DOHH2 (cell line): ENCODE data around the gene HSPG2.
A peak's percentile ranks its signal among the peaks of the same experiment; 100 is the strongest.

Experiments used
- H3F3A ChIP-seq: fragments of 200-600 bp; sonication (generic), shearing (Covaris generic); 2 replicates; pipeline ENCODE4 v1.6.0; 2016; ENCODE audit warnings: antibody characterized with exemption, mild to moderate bottlenecking; ENCODE audit not compliant: control insufficient read depth, insufficient read depth
- H3K27ac ChIP-seq: fragments of 200-600 bp; sonication (generic); 2 replicates; pipeline ENCODE4 v1.5.1; 2014; ENCODE audit warnings: low read depth, mild to moderate bottlenecking, low read length, moderate library complexity
- H3K27me3 ChIP-seq: fragments of 200-600 bp; sonication (generic); 2 replicates; pipeline ENCODE4 v1.6.1; 2014; ENCODE audit warnings: mild to moderate bottlenecking, low read length, mixed read lengths; ENCODE audit not compliant: control insufficient read depth
- H3K36me3 ChIP-seq: fragments of 200-600 bp; sonication (generic); 2 replicates; pipeline ENCODE4 v1.6.1; 2014; ENCODE audit warnings: mild to moderate bottlenecking, low read length, moderate library complexity, mixed read lengths; ENCODE audit not compliant: control insufficient read depth
- H3K4me1 ChIP-seq: fragments of 200-600 bp; sonication (generic); 2 replicates; pipeline ENCODE4 v1.6.1; 2014; ENCODE audit warnings: mild to moderate bottlenecking, low read length, mixed read lengths; ENCODE audit not compliant: control insufficient read depth
- H3K4me2 ChIP-seq: fragments of 200-600 bp; sonication (generic); 2 replicates; pipeline ENCODE4 v1.6.0; 2014; ENCODE audit warnings: mild to moderate bottlenecking, low read length, moderate library complexity
- H3K4me3 ChIP-seq: fragments of 200-600 bp; sonication (generic); 2 replicates; pipeline ENCODE4 v1.5.1; 2014; ENCODE audit warnings: mild to moderate bottlenecking, low read length, mixed read lengths
- H3K79me2 ChIP-seq: fragments of 200-600 bp; sonication (generic); 2 replicates; pipeline ENCODE4 v1.6.1; 2014; ENCODE audit warnings: mild to moderate bottlenecking, low read length, mixed read lengths; ENCODE audit not compliant: control insufficient read depth
- H3K9me2 ChIP-seq: fragments of 200-600 bp; sonication (generic); replicated peaks from 2 replicates; pipeline ENCODE4 v1.6.1; 2014; ENCODE audit warnings: mild to moderate bottlenecking, low read length, mixed read lengths; ENCODE audit not compliant: control insufficient read depth
- H3K9me3 ChIP-seq: fragments of 200-600 bp; sonication (generic); 2 replicates; pipeline ENCODE4 v1.6.1; 2014; ENCODE audit warnings: antibody characterized with exemption, low read length, mixed read lengths; ENCODE audit not compliant: control insufficient read depth, insufficient read depth
- H4K20me1 ChIP-seq: fragments of 200-600 bp; sonication (generic); 2 replicates; pipeline ENCODE4 v1.6.0; 2014; ENCODE audit warnings: low read depth, mild to moderate bottlenecking, antibody characterized with exemption, low read length, moderate library complexity; ENCODE audit not compliant: control insufficient read depth, insufficient read depth
- EZH2phosphoT487 ChIP-seq: fragments of 200-600 bp; sonication (generic); IDR thresholded peaks from 2 replicates; pipeline ENCODE4 v1.6.1; 2017; ENCODE audit warnings: borderline replicate concordance, mild to moderate bottlenecking, antibody characterized with exemption, low read length, moderate library complexity, mixed read lengths
- TF ChIP-seq, protein P1 (sequence below): fragments of 200-600 bp; sonication (generic); IDR thresholded peaks from one replicate; pipeline ENCODE4 v1.5.1; 2014; ENCODE audit warnings: antibody characterized with exemption, mild to moderate bottlenecking, low read depth, low read length; ENCODE audit not compliant: poor library complexity, severe bottlenecking

The HSPG2 gene

DNA sequence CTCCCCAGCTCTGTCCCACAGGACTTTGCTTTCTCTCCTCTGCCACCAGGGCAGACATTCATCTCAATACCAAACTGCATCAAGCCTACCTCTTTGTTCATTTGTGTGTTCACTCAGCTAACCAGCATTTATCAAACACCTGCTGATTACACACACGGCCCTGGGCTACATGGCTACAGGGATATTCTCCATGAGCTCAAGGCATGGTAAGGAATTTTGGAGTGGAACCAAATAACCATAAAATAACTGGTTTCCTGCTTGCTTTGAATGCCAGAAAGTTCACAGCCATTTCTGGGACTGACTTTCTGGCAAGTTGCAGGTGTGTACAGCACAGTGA, 70.4 kb downstream of the HSPG2 start:
- H3K4me2 ChIP-seq: no peak overlapping the region
- H3K4me1 ChIP-seq: no peaks in the 10 kb centered on the region
- H3K36me3 ChIP-seq: no peaks in the 10 kb centered on the region
- H3K79me2 ChIP-seq: no peaks in the 10 kb centered on the region
- TF ChIP-seq, protein P1, sequence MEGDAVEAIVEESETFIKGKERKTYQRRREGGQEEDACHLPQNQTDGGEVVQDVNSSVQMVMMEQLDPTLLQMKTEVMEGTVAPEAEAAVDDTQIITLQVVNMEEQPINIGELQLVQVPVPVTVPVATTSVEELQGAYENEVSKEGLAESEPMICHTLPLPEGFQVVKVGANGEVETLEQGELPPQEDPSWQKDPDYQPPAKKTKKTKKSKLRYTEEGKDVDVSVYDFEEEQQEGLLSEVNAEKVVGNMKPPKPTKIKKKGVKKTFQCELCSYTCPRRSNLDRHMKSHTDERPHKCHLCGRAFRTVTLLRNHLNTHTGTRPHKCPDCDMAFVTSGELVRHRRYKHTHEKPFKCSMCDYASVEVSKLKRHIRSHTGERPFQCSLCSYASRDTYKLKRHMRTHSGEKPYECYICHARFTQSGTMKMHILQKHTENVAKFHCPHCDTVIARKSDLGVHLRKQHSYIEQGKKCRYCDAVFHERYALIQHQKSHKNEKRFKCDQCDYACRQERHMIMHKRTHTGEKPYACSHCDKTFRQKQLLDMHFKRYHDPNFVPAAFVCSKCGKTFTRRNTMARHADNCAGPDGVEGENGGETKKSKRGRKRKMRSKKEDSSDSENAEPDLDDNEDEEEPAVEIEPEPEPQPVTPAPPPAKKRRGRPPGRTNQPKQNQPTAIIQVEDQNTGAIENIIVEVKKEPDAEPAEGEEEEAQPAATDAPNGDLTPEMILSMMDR: no peak
- no peak for TF ChIP-seq EZH2phosphoT487
- H3K9me3 ChIP-seq: no peaks in the 10 kb centered on the region
- no peaks in the 10 kb centered on the region for H3K9me2 ChIP-seq
- H3K27ac ChIP-seq: no peak overlapping the region
- H3F3A ChIP-seq: no peaks in the 10 kb centered on the region
- no peaks in the 10 kb centered on the region for H3K27me3 ChIP-seq
- H4K20me1 ChIP-seq: no peaks in the 10 kb centered on the region
- no peak overlapping the region for H3K4me3 ChIP-seq

DNA sequence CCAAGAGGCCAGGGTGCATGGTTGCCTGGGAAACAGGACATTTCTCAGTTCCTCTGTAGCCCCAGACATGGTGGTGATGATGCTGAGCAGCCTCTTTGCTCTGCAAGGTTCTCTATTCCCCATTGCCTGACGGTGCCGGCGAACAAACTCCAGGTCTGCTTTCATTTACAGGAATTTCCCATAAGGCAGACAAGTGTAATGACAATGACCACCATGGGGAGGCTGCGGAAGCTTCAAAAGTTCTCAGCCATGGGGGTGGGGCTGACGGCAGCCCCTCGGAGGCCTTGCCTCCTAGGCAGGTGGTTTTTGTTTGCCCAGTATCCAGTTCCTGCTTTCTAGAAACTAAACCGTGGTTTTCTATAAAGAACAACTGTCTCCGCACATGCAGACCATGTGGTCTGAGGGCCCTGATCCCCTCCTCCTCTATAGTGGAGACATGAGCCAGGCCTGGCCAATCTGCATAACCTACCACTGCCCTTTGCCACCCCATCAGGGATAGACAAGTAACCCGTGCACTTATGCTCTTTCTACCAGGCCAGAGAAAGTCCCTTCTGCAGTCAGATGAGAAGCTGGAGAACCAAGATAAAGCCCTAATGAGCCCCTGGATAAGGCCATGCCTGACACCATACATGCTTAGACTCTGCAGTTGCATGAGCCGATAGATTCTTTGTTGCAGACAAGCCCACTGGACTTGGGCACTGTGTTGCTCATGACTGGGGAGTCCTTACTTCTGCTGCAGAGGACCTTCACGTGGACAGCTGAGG, 71.0 kb downstream of the HSPG2 start:
- no peaks in the 10 kb centered on the region for H3K79me2 ChIP-seq
- TF ChIP-seq, protein P1: peak; percentile 9
- TF ChIP-seq EZH2phosphoT487: no peak
- no peaks in the 10 kb centered on the region for H3F3A ChIP-seq
- no peaks in the 10 kb centered on the region for H4K20me1 ChIP-seq
- no peaks in the 10 kb centered on the region for H3K36me3 ChIP-seq
- H3K9me3 ChIP-seq: no peaks in the 10 kb centered on the region
- H3K4me3 ChIP-seq: no peak overlapping the region
- H3K27me3 ChIP-seq: no peaks in the 10 kb centered on the region
- no peaks in the 10 kb centered on the region for H3K4me1 ChIP-seq
- no peak overlapping the region for H3K4me2 ChIP-seq
- H3K27ac ChIP-seq: no peak overlapping the region
- no peaks in the 10 kb centered on the region for H3K9me2 ChIP-seq

DNA sequence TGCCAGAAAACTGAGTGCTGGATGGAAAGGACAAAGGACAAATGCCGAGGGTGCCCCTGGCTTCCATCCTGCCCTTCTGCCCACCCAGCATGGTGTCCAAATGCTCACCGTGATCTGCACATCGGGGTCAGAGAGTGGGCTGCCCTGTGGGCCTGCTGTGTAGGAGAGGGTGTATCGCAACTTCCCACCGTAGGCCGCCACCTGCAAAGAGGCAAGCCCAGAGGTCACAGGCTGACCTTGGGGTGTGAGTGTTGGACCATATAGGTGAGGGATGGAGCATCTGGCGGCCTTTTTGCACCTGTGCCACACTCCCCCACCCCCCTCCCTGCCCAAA, 71.5 kb downstream of the HSPG2 start:
- Histone ChIP-seq H3K79me2 (no peaks in the 10 kb centered on the region), H3F3A (no peaks in the 10 kb centered on the region), H3K4me1 (no peaks in the 10 kb centered on the region), H3K36me3 (no peaks in the 10 kb centered on the region), H3K9me3 (no peaks in the 10 kb centered on the region), H3K9me2 (no peaks in the 10 kb centered on the region), H4K20me1 (no peaks in the 10 kb centered on the region), H3K4me3 (no peak overlapping the region), H3K27me3 (no peaks in the 10 kb centered on the region), H3K4me2 (no peak overlapping the region), H3K27ac (no peak overlapping the region)
- no peak for TF ChIP-seq EZH2phosphoT487
- TF ChIP-seq, protein P1: no peak
